ENCODE data around the gene SMPD1. TPM values are rescaled to one million over a fixed set of nuclear protein-coding genes. Genes with fewer than 3 reads are reported as not detected.

The SMPD1 gene
- total and polyA plus RNA-seq, 2 of the 8 experiments (the other 6 are each of a cell fraction or from before 2014, with no cell fraction given), result 1.9 to 2.4 TPM

GRCh38 chr11:6350043-6350442, 40.2 kb upstream of the SMPD1 start (continued):
- no peak for TF ChIP-seq TAF7 (optimal IDR thresholded peaks at IDR 0.05; ENCODE audit: borderline replicate concordance, low read depth, low read length)
